ENCODE data around the gene TTLL13.

DNA sequence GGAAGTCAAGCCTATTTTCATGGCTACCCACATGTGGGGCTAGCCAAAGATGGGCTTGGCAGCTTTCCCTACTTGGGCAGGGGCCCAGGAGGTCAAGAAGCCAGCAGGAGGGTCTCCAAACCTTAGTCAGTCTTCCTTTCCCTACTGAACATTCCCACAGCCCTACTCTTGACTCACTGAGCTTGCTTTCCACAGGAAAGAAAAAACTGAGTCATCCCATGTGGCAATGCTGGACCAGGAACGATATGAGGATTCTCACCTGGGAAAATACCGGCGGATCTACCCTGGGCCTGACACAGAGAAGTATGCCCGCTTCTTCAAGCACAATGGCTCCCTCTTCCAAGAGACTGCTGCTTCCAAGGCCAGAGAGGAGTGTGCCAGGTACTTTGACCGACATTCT is 12.5 kb downstream of the TTLL13 start:
- TF ChIP-seq, protein P1, sequence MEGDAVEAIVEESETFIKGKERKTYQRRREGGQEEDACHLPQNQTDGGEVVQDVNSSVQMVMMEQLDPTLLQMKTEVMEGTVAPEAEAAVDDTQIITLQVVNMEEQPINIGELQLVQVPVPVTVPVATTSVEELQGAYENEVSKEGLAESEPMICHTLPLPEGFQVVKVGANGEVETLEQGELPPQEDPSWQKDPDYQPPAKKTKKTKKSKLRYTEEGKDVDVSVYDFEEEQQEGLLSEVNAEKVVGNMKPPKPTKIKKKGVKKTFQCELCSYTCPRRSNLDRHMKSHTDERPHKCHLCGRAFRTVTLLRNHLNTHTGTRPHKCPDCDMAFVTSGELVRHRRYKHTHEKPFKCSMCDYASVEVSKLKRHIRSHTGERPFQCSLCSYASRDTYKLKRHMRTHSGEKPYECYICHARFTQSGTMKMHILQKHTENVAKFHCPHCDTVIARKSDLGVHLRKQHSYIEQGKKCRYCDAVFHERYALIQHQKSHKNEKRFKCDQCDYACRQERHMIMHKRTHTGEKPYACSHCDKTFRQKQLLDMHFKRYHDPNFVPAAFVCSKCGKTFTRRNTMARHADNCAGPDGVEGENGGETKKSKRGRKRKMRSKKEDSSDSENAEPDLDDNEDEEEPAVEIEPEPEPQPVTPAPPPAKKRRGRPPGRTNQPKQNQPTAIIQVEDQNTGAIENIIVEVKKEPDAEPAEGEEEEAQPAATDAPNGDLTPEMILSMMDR (conservative IDR thresholded peaks at IDR 0.05 in 1 of 2, IDR thresholded peaks at IDR 0.05 in 1 of 2; ENCODE audit: low read depth in 1 of 2, low read length in 2 of 2), result no peak
- no peak for TF ChIP-seq EZH2 (IDR thresholded peaks at IDR 0.05; ENCODE audit: low read length, missing control alignments)
